Measurements from ENCODE around the gene PNPLA2.

Gene PNPLA2

GRCh38 chr11:816433-816779 lies 2.3 kb upstream of the PNPLA2 start:
- no peak for TF ChIP-seq CTCF (IDR thresholded peaks at IDR 0.05)
- Histone ChIP-seq H3K27me3 (no peaks in the 10 kb centered on the region), H3K4me3 (ENCODE audit: low read depth in 1 of 2, low read length in 1 of 2) (no peak overlapping the region), H3K27ac (no peak overlapping the region), H3K9me3 (no peaks in the 10 kb centered on the region), H3K4me1 (ENCODE audit: control insufficient read depth in 1 of 2, insufficient read depth in 1 of 2, low read depth in 1 of 2, low read length in 1 of 2) (peaks cover 27 to 28% of the 10 kb centered on the region in 2 experiments), H3K36me3 (peaks cover 19% of the 10 kb centered on the region)

- H3K36me3 ChIP-seq = peaks cover 22% of the 10 kb centered on the region
- no peaks in the 10 kb centered on the region for H3K9me3 ChIP-seq
- H3K4me3 ChIP-seq (ENCODE audit: low read depth in 1 of 2, low read length in 1 of 2) = peak overlapping the region; percentile 91 to 94
- H3K27ac ChIP-seq = peak overlapping the region; percentile 100
- peak; percentile 63 for TF ChIP-seq CTCF (IDR thresholded peaks at IDR 0.05)
- no peaks in the 10 kb centered on the region for H3K27me3 ChIP-seq
- peaks cover 46 to 54% of the 10 kb centered on the region in 2 experiments for H3K4me1 ChIP-seq (ENCODE audit: control insufficient read depth in 1 of 2, insufficient read depth in 1 of 2, low read depth in 1 of 2, low read length in 1 of 2)
These were observed 616 bp downstream of the PNPLA2 start for GRCh38 chr11:819129-819931.

GRCh38 chr11:819943-820649 lies 1.4 kb downstream of the PNPLA2 start:
- peaks cover 29% of the 10 kb centered on the region for H3K36me3 ChIP-seq
- H3K9me3 ChIP-seq = no peaks in the 10 kb centered on the region
- H3K27ac ChIP-seq = peak overlapping the region; percentile 100
- H3K27me3 ChIP-seq = no peaks in the 10 kb centered on the region
- H3K4me3 ChIP-seq (ENCODE audit: low read depth in 1 of 2, low read length in 1 of 2) = peak overlapping the region; percentile 91 to 94
- TF ChIP-seq CTCF (IDR thresholded peaks at IDR 0.05) = no peak
- peaks cover 50 to 60% of the 10 kb centered on the region in 2 experiments for H3K4me1 ChIP-seq (ENCODE audit: control insufficient read depth in 1 of 2, insufficient read depth in 1 of 2, low read depth in 1 of 2, low read length in 1 of 2)

- Histone ChIP-seq H3K4me1 (ENCODE audit: control insufficient read depth in 1 of 2, insufficient read depth in 1 of 2, low read depth in 1 of 2, low read length in 1 of 2) (peaks cover 58 to 68% of the 10 kb centered on the region in 2 experiments), H3K27ac (peak overlapping the region; percentile 100), H3K36me3 (peaks cover 37% of the 10 kb centered on the region)
These were observed 2.2 kb downstream of the PNPLA2 start for GRCh38 chr11:820655-821511.

More at GRCh38 chr11:820655-821511, 2.2 kb downstream of the PNPLA2 start:
- H3K27me3 ChIP-seq = no peaks in the 10 kb centered on the region
- TF ChIP-seq CTCF (IDR thresholded peaks at IDR 0.05) = peak; percentile 18
- H3K4me3 ChIP-seq (ENCODE audit: low read depth in 1 of 2, low read length in 1 of 2) = peak overlapping the region; percentile 91 to 94
- H3K9me3 ChIP-seq = no peaks in the 10 kb centered on the region

Measured in neutrophil (primary cell).